ENCODE data around the gene PNPT1.

The PNPT1 gene

DNA sequence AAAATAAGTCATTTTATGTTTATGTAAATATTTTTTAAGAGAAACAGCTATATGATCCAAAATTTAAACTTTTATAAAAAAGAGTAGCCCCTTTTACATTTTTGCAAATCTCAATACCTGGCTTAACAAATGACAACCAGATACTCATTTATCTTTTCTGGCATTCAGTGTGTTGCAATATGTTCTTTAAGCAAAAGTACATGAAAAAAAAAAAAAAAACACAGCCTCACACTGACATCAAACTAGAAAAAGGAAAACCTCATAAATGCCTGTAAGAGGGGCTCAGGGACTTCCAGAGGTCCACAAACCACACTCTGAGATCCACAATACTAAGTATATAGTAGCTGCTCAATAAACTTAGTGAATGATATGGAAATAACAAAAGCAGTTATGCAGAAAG lies 98.1 kb downstream of the PNPT1 start:
- DNase-seq = no peak

DNA sequence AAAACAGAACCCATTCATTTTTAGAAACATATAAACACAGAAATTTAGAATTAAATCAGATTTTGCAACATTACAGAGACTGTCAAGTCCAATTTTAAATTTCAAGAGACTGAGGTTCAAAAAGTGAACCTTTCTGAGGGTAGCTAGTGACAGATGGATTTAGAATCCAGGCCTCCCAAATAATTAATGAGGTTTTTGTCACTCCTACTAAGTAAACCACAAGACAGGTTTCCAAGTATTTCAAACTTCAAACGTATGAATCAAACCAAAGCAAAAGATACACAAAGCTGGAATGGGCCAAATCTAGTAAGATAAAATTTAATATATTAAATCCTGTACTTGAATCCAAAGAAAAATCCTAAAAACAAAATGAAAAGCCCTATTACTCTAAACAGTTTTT lies 101.5 kb downstream of the PNPT1 start:
- DNase-seq = no peak

DNA sequence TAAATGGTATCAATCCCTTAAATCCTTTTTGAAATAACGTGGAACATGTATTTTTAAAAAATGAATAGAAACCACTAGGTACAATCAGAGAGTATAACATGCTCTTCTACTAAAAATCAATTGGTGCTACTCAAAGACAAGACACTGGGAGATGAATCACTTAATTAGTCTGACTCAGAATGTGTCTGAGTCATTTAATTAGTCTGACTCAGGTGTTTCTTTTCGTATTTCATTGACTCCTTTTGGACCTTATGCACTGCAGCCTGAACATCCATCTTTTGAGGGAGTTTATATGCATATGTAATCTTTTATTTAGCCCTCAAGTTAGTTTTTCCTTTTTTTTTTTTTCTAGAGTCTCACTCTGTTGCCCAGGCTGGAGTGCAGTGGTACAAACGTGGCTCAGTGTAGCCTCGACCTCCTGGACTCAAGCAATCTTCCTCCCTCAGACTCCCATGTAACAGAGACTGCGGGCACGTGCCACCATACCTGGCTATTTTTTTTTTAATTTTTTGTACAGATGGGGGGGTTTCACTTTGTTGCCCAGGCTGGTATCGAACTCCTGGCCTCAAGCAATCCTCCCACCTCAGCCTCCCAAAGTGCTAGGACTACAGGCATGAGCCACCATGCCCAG lies 102.7 kb downstream of the PNPT1 start:
- DNase-seq = no peak

DNA sequence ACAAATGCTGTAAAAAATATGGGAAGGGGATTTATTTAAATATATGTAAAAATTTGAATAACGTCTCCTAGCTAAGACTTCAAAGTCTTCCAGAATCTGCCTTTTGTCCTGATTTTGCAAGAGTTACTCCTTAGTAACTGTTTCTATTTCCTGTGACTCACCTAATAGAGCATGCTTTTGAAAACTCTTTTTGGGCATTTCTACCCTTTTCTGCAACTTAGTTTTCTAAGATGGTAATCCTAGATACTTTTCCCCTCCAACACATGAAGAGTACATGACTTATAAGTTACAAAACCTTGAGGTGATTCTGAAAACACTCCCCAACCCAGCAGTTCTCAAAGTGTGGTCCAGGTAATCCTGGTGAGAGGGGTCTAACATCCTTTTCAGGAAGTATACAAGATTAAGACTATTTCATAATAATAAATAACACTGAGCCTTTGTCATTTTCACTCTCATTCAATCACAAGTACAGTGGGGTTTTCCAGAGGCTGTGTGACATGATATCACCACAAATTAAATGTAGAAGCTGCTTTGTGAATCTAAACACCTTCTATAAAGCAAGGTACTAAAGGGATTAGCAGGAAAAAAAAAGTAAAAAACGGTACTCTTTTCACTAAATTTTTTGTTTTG lies 108.1 kb downstream of the PNPT1 start:
- DNase-seq = no peak

All from CD4-positive, alpha-beta T cell treated with Interferon alpha-2 for 1 hour (primary cell).